ENCODE data around the gene SPAG9. TPM values are rescaled to one million over a fixed set of nuclear protein-coding genes. Genes with fewer than 3 reads are reported as not detected.

The SPAG9 gene
- total RNA-seq, 4 donors from 2014 or later, result 139 to 171 (median 143) TPM

DNA sequence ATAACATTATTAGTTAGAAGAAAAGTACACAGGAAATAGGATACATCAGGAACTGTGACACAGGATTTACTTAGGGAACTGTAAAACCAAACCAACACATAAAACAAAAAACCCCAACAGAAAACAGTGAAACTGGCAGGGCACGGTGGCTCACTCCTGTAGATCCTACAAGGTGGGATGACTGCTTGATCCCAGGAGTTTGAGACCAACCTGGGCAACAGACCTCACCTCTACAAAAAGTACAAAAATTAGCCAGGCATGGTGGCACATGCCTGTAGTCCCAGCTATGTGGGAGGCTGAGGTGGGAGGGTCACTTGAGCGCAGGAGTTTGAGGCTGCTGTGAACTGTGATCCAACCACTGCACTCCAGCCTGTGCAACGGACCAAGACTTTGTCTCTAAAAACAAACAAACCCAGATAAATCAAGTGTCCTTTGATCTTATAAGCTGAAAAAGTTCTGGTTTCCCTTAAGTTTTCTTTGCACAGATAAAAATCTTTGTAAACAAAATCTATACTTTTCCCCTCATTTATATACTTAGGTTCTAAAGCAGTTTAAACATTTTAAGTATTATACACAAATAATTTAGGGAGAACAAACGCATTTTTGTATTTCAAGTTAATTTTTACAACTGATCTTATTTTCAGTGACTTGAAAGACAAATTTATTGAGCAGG, 143.0 kb downstream of the SPAG9 start:
- Histone ChIP-seq H3K9me3 (no peaks in the 10 kb centered on the region), H3K4me3 (no peak overlapping the region), H3K4me1 (no peaks in the 10 kb centered on the region), H3K36me3 (peaks cover 10 to 95% of the 10 kb centered on the region in 2 donors), H3K27me3 (no peaks in the 10 kb centered on the region), H3K27ac (peak overlapping the region; percentile 17 to 46 (median 18))
- no peak for ATAC-seq
- in situ Hi-C loops (cut with MboI; ENCODE audit: low sequenced_read_pairs in 4 of 4) (no loop called here), intact Hi-C loops (cut with DNase I; ENCODE audit: low total_unique reads) (no loop called here)
- DNase-seq, result no peak
- TF ChIP-seq POLR2A (IDR thresholded peaks at IDR 0.05), result no peak
- TF ChIP-seq, protein P1, sequence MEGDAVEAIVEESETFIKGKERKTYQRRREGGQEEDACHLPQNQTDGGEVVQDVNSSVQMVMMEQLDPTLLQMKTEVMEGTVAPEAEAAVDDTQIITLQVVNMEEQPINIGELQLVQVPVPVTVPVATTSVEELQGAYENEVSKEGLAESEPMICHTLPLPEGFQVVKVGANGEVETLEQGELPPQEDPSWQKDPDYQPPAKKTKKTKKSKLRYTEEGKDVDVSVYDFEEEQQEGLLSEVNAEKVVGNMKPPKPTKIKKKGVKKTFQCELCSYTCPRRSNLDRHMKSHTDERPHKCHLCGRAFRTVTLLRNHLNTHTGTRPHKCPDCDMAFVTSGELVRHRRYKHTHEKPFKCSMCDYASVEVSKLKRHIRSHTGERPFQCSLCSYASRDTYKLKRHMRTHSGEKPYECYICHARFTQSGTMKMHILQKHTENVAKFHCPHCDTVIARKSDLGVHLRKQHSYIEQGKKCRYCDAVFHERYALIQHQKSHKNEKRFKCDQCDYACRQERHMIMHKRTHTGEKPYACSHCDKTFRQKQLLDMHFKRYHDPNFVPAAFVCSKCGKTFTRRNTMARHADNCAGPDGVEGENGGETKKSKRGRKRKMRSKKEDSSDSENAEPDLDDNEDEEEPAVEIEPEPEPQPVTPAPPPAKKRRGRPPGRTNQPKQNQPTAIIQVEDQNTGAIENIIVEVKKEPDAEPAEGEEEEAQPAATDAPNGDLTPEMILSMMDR (IDR thresholded peaks at IDR 0.05 in 4 of 5, conservative IDR thresholded peaks at IDR 0.05 in 1 of 5), result no peak

DNA sequence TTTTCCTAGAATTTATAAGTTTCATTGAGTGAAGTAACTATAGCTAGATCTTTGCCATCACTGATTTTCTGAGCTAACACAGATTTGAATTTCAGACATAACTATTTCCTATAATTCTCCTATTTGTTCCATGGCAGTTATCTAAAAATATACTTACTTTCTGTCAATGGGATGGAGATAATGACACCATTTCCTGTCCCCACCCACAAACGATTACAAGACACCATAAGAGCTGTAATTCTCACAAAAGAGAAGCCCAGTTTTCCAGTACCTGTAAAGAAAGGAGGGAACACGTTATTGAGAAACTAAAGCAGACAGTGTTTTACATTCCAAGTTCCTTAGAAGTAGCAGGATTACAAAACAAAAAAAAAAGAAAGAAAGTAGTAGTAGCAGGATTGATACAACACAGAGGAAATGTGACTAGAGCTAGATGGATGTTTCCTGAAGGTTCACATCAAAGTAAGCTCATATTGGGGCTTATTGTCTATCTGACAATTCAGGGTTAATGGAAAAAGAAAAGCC, 143.7 kb downstream of the SPAG9 start:
- no peaks in the 10 kb centered on the region for H3K27me3 ChIP-seq
- peak overlapping the region; percentile 17 to 46 (median 18) for H3K27ac ChIP-seq
- TF ChIP-seq, protein P1 (IDR thresholded peaks at IDR 0.05 in 4 of 5, conservative IDR thresholded peaks at IDR 0.05 in 1 of 5), result no peak
- TF ChIP-seq POLR2A (IDR thresholded peaks at IDR 0.05), result no peak
- intact Hi-C loops (cut with DNase I; ENCODE audit: low total_unique reads), result no loop called here
- H3K4me3 ChIP-seq, result no peak overlapping the region
- peaks cover 6 to 89% of the 10 kb centered on the region in 2 donors for H3K36me3 ChIP-seq
- DNase-seq, result no peak
- no peak for ATAC-seq
- H3K4me1 ChIP-seq, result no peaks in the 10 kb centered on the region
- H3K9me3 ChIP-seq, result no peaks in the 10 kb centered on the region
- in situ Hi-C loops (cut with MboI; ENCODE audit: low sequenced_read_pairs in 4 of 4), result no loop called here

DNA sequence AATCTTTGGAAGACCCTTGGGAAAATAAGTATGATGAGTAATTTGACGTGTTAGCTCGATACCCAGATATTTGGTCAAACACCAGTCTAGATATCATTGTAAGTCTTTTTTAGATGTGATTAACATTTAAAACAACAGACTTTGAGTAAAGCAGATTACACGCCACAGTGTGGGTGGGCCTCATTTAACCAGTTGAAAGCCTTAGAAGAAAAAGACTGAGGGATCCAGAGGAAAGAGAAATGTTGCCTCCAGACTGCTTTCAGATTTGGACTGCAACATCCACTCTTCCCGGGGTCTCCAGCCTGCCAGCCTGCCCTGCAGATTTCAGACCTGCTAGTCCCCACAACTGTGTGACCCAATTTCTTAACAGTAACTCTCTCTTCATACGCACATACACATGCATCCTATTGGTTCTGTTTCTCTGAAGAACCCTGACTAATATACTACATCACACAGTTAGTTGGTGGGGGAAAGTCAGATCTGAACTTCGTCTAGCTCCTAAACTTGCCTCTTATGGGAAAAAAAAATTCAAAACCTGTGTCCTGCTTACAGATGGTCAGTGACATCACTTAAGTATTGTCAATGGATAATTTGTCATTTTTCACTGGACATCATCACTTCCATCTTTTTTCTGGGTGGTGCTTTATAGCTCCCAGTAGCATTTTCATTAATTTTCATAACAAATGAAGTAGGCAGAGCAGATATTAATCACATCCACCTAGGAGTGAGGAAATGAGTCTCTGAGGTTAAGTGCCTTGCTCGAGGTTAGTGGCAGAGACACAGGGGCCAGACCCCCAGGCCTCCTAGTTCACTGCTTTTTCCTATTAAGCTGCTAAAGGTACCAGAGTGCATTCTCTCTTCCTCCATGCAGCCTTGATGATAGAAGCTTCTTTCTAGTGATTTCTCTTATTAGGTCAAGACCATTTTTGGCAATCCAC, 146.8 kb downstream of the SPAG9 start:
- intact Hi-C loops (cut with DNase I; ENCODE audit: low total_unique reads), result no loop called here
- H3K36me3 ChIP-seq, result peaks cover 6 to 72% of the 10 kb centered on the region in 2 donors
- H3K4me3 ChIP-seq, result no peak overlapping the region
- in situ Hi-C loops (cut with MboI; ENCODE audit: low sequenced_read_pairs in 4 of 4), result no loop called here
- no peak overlapping the region for H3K27ac ChIP-seq
- TF ChIP-seq, protein P1 (IDR thresholded peaks at IDR 0.05 in 4 of 5, conservative IDR thresholded peaks at IDR 0.05 in 1 of 5), result no peak
- no peak for TF ChIP-seq POLR2A (IDR thresholded peaks at IDR 0.05)
- DNase-seq (no peak), ATAC-seq (no peak)
- no peaks in the 10 kb centered on the region for H3K9me3 ChIP-seq
- no peaks in the 10 kb centered on the region for H3K4me1 ChIP-seq
- no peaks in the 10 kb centered on the region for H3K27me3 ChIP-seq

DNA sequence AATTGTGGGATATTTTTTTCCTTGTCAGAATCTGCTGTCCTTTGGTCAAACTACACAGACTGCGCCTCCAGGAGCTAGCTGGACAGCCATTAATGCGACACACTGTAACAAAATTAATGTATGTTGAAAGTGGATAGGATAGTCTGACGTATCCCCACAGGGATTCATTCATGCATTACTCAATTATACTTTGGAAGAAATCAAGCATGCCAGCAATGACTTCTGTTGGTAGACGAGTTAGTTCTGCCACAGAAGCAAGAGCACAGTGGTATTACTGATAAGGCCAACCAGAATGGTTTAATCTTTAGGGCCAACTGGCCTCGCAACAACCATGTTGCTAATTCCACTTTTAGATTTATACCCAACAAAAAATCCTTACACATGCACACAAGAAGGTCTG, 148.1 kb downstream of the SPAG9 start:
- no peak for DNase-seq
- no peak for ATAC-seq
- TF ChIP-seq, protein P1 (IDR thresholded peaks at IDR 0.05 in 4 of 5, conservative IDR thresholded peaks at IDR 0.05 in 1 of 5), result no peak
- TF ChIP-seq POLR2A (IDR thresholded peaks at IDR 0.05), result no peak
- in situ Hi-C loops (cut with MboI; ENCODE audit: low sequenced_read_pairs in 4 of 4), result no loop called here
- intact Hi-C loops (cut with DNase I; ENCODE audit: low total_unique reads), result no loop called here
- no peak overlapping the region for H3K4me3 ChIP-seq
- H3K27ac ChIP-seq, result no peak overlapping the region
- peaks cover 0 to 7% of the 10 kb centered on the region in 2 donors for H3K4me1 ChIP-seq
- H3K9me3 ChIP-seq, result no peaks in the 10 kb centered on the region
- H3K27me3 ChIP-seq, result no peaks in the 10 kb centered on the region
- H3K36me3 ChIP-seq, result peaks cover 6 to 60% of the 10 kb centered on the region in 2 donors

Data from gastrocnemius medialis (tissue), 4 donors.